GM08714 (cell line): ENCODE measurements around the gene PDE4D.

Experiments
- H3K4me3 ChIP-seq: fragments of 200-500 bp; sonication (Bioruptor generic); 2 replicates; pipeline ENCODE4 v1.5.1; 2014; ENCODE audit warnings: mild to moderate bottlenecking, low read length, inconsistent platforms
- ZNF274 ChIP-seq: IDR thresholded peaks from 2 replicates; pipeline ENCODE4 v1.6.1; 2012; ENCODE audit warnings: mild to moderate bottlenecking, low read depth, low read length

The PDE4D gene

DNA sequence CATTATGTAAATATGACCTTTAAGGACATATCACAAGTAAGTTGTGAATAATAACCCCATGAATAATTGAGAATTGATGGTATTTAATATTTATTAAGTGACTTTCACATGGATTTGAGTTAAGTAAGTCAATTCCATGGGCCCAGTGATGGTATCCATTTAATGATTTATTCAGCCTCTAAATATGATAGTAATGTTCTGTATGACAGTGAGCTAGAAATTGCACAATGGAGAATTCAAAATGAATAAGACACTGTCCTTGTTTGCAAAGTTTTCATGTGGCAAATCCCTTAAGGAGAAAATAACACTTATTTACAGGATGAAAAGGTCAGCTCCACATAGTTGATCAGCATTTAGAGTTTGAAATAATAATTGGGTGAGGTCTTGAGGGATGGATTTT is 160.7 kb downstream of the PDE4D start:
- no peak overlapping the region for H3K4me3 ChIP-seq
- no peak for TF ChIP-seq ZNF274

DNA sequence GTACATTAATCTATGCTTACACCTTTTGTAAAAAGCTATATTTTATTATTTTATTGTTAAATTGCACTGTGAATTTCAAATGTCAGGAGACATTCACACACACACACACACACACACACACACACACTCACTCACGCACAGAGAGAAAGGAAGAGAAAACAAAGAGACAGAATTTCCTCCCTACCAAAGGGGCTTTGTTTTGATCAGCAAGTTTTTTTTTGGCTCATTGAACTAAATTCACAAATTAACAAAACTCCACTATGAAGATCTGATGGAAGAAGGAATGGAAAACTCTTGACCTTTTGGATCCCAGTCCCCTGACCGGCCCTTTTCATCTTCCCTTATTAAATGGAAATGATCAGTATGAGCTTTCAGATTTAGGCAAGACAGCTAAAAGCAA is 161.2 kb downstream of the PDE4D start:
- no peak overlapping the region for H3K4me3 ChIP-seq
- no peak for TF ChIP-seq ZNF274

DNA sequence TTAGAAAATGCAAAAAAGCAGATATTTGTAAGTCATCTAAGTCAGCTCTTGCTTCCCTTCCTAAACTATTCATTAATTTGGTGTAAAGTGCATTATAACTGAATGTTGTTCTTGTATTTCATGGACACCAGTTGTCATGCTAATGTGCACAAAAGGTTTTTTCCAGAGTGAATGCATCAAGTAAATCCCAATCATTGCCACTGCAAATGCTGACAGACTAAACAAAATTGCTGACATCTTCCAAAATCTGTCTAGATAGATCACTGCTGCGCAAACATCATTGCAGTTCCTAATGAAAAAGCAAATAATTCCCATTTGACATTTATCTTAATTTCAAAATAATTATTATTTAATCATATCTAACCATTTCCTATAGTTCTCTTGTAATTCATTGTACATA is 161.7 kb downstream of the PDE4D start:
- no peak for TF ChIP-seq ZNF274

DNA sequence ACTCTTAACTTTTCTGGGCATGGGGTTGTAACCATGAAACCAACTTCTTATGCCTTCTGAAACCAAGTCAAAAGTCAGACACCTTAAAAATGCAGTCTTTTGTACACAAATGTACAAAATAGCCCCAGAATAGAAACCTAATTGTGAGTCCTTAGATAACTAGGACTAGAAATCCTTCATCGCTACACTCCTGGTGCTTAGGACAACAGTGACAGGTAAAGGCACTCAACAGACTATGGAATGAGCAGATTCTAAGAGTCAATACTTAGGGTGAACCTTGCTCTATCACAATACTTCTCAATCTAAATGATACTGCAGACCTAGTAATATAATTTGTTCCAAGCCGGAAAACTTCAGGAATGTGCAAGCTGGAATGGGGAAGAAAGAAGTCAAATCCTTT is 163.7 kb downstream of the PDE4D start:
- no peak overlapping the region for H3K4me3 ChIP-seq
- TF ChIP-seq ZNF274 = no peak

More for the DNA sequence above, 161.7 kb downstream of the PDE4D start:
- H3K4me3 ChIP-seq = no peak overlapping the region

DNA sequence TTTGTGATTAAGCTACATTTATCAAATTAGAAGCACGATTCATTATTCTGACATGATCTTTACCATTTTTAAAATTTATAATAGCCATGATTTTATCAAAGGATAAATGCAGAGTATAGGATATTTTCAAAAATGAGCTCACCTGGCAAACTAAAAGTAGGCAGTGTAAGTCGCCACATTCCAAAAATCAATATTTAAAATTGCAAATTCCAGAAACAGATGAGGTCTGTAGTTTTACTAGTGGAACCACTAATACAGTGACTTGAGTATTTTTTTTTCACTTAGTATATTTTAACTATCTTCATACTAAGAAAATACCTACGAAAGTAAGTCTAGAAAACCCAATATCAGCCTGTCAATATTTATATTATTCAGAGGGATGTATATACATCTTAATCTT is 164.2 kb downstream of the PDE4D start:
- TF ChIP-seq ZNF274 = no peak
- no peak overlapping the region for H3K4me3 ChIP-seq

DNA sequence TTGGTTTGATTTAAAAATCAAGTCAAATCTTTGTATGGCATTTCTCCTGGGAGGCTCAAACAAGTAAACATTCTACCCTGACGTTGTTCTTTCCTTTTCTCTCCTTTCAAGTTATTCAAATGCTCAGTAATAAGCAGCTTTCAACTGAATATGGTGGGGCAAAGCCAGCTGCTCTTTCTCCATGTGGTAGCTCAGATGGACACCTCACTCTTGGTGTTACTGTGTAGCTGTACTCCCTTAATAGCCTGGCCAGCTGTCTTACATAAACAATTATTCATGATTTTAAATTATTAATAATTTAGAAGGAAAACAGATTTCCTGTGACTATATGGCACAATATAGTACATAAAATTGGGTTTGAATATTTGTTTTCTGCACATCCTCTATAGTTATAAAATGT is 165.2 kb downstream of the PDE4D start:
- no peak for TF ChIP-seq ZNF274
- no peak overlapping the region for H3K4me3 ChIP-seq

DNA sequence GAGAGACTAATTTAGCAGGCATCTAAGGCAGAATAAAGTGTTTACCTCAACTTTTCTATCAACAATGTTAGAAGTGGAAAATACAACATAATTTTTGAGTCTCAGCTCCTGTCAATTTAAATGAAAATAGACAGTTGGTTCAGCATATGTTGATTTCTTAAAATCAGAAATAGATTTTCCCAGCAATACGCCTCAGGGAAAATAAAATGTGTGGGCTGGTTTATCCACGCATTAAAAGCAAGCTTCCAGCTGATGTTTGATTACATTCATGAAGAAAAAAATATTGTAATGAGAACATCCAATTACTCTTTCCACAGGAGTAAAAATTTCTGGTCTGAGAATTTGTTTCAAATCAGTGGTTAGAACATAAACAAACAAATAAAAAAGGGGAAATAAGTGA is 166.3 kb downstream of the PDE4D start:
- no peak for TF ChIP-seq ZNF274
- no peak overlapping the region for H3K4me3 ChIP-seq

DNA sequence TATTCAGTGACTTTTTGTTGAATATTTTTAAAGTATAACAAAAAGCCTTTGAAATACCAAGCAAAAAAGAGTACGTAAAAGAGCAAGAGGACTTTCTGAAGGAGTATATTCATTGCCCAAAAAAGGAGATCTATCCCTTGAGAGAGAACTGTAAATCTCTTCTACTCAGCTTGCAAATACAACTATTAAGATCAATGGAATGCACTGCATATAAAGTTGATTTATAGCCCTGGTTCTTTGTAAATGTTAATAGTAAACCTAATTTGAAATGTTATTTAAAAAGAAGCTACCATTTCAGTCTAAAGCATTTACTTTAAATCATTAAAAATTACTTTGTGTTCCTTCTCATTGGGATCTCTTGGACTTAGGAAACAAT is 168.1 kb downstream of the PDE4D start:
- TF ChIP-seq ZNF274 = no peak

DNA sequence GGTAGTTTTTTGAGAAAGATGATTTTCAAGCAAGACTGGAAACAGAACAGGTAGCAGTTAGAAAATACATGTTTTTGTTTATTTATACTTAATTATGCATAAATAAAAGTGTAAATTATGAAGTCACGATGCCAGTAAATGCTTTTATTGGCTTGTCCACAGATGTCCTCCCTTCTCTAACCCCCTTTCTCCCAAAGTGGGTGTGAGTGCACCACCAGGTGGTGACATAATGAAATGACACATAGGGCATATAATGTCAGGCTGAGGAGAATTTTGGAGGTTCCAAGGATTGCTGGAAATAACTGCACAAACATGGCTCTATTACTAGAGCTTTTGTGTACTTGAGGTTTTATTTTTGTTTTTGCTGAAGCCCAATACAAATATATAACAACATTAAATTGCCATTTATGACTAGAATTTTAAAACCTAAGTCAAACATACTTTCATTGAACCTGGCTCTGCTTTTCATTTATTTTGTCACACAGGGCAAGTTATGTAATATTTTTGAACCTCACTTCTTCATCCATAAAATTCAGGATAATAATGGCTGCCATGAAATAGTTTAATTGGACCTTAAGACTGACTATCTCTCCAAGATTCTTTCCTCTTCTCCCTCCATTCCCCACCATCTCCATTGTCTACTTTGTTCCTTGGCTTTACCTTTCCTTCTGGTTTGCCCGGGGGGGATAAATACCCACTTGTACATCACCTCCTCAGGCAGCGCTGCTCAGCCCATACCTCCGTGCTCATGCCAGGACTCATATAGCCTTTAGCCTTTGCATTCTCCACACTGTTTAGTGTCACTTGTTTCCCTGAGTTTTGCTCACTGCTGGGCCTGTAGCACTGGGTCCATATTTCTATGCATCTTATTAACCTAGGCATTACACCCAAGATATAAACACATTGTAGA is 168.8 kb downstream of the PDE4D start:
- TF ChIP-seq ZNF274 = no peak
- H3K4me3 ChIP-seq = no peak overlapping the region

More for the DNA sequence above, 168.1 kb downstream of the PDE4D start:
- H3K4me3 ChIP-seq = no peak overlapping the region

DNA sequence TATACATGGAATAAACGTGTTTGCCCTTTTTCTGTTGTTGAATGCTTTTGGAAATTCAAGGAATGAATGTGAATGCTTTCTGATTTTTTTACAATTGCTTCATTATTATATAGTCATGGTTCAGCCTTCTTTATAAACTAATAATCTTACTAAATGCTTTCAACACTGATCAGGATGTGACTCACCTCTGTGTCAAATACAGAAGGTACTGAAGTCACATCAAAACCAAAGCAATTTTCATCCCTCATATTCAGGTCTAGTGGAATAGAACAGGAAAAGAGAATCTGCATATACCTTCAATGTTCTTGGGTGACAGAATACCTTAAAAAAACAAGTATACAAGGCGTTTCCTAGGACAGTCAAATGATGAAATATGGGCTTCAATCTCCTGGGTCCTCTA is 170.7 kb downstream of the PDE4D start:
- TF ChIP-seq ZNF274 = no peak
- H3K4me3 ChIP-seq = no peak overlapping the region

DNA sequence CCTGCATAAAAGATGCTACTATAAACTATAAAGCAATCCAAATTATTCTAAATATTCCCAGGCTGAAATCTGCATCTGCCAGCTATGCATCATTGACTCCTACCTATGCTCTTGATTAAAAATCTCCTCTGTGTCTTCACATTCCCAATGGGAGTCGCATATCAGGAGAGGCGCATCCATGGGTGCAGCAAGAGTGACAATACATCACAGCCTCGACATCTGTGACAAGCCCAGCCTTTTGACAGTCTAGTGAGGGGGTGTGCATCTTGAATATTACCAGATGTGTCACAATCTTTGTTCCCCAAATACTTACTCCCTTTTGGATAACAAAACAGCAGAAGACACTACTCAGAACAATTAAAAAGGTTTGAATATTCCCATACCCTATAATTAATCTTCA is 171.8 kb downstream of the PDE4D start:
- TF ChIP-seq ZNF274 = no peak
- H3K4me3 ChIP-seq = no peak overlapping the region

DNA sequence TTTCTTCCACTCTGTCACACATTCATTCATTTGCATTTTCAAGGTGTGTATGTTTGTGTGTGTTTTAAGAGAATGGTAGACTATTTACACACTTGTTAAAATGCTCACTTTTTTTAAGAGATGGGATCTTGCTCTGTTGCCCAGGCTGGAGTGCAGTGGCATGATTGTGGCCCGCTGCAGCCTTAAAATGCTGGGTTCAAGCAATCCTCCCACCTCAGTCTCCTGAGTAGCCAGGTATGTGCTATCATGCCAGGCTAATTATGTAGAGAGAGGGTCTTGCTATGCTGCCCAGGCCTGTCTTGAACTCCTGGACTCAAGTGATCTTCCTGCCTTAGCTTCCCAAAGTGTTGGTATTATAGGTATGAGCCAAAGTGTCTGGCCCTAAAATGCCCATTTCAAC is 173.5 kb downstream of the PDE4D start:
- TF ChIP-seq ZNF274 = no peak

DNA sequence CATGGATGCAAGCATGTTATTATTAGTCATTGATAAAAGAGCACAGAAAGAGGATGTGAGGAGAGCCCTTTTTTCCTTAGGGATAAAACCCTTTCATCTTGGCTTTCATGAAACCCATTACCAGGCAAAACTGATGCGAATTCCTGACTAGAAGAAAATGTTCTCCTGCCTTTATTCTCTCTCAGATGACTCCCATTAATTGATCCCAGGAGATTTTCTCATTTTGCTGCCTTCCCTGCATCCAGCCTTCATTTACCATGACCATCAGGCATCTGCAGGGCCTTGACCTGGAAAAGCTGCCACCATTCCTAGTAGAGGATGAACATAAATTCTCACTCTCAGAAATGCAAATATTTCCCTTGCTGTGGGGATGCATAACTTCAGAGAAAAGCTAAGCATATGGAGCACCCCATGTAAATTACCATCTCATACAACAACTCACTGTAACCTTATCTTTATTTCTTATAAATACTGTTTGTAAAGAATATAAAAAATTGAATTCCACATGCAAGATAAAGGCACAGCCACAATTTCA is 176.5 kb downstream of the PDE4D start:
- H3K4me3 ChIP-seq = no peak overlapping the region
- no peak for TF ChIP-seq ZNF274

More for the DNA sequence above, 173.5 kb downstream of the PDE4D start:
- H3K4me3 ChIP-seq = no peak overlapping the region

DNA sequence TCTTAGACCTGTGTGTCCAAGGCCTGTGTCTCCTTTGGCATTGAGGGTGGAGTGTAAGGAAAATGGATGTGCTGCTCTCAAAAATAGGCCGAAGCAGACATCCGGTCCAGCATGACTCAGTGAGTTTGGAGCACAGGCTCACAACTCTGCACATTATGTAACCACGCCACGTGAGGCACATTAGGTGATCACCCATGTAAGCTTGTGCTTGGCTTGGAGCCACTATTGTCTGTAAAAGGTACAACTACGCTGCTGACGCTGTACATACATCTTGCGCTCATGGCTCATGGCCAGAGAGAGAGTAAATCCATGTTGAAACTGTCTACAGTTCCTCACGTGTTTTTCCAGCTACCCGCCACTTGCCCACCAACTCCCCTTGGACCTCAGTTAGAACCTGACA is 177.5 kb downstream of the PDE4D start:
- H3K4me3 ChIP-seq = no peak overlapping the region
- TF ChIP-seq ZNF274 = no peak

DNA sequence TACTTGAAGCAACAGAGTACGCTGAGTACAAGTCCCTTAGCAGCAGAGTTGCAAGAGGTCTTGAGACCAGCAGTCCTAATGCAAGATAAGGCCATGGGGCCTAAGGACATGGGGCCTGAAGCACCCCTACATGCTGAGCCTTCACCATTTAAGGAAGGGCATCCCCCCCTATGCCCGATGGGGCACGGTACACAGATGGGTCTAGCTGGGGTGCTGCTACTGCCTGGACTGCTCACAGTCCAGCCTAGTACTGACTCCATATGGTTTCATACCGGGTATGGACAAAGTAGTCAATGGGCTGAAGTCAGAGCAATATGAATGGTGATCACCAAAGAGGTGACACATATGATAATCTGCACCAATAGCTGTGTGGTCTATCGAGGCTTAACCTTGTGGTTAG is 178.3 kb downstream of the PDE4D start:
- TF ChIP-seq ZNF274 = no peak
- H3K4me3 ChIP-seq = no peak overlapping the region
